KBM-7 (cell line): ENCODE data around the gene FAM193B.
A peak's percentile ranks its signal among the peaks of the same experiment; 100 is the strongest.

Source experiments
- DNase-seq: peaks from one replicate; pipeline ENCODE4 v3.0.0-alpha.2; 2015
- in situ Hi-C: fragments of 300-500 bp; cut with MboI; formaldehyde crosslinking; loops from 2 replicates; pipeline ENCODE4 v1.14.3; 2020; ENCODE audit warnings: low sequenced_read_pairs, low pct_unique_long_range_greater_than_20kb, mixed read lengths

The FAM193B gene

DNA sequence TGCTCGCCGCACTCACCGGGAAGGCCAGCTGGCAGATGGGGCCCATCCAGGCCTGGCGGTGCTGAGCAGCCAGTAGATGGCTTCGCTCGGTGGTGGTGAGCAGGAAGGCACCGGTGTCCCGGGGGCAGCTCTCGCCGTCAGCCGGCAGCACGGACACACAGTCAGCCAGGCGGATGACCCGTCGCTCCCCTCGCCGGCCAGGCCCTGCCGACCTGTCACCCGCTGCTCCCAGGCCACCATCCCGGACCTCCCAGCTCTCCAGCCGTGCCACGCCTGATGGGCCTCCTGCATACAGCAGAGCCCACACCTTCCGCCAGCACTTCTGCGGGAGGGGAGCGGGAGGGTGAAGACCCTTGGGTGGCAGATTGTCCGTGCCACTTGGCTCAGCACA is 46.1 kb downstream of the FAM193B start:
- in situ Hi-C loops, result no loop called here
- no peak for DNase-seq

GRCh38 chr5:177507596-177508220 is 46.7 kb downstream of the FAM193B start:
- DNase-seq, result peak; percentile 16
- in situ Hi-C loops, result no loop called here

- in situ Hi-C loops, result no loop called here
- peak; percentile 33 for DNase-seq
These were observed 47.2 kb downstream of the FAM193B start for GRCh38 chr5:177507165-177507564.

DNA sequence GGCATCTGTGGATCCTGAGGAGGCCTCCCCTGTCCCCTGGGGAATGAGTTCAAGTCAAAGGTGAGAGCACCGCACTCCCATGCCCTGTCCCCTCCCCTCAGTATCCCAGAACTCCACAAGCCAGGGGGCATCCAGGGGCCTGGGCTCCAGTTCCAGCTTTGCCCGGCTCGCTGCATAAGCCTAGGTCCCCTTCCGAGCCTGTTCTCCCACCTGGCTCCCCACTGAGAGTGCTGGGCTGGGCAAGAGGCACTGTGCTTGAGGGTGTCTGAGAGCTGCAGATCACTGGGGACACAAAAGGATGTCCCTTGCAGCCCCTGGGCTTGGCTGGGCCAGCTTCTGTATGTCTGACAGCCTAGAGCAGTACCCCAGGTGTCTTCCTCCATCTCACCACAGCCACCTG is 49.3 kb downstream of the FAM193B start:
- in situ Hi-C loops, result no loop called here
- no peak for DNase-seq

DNA sequence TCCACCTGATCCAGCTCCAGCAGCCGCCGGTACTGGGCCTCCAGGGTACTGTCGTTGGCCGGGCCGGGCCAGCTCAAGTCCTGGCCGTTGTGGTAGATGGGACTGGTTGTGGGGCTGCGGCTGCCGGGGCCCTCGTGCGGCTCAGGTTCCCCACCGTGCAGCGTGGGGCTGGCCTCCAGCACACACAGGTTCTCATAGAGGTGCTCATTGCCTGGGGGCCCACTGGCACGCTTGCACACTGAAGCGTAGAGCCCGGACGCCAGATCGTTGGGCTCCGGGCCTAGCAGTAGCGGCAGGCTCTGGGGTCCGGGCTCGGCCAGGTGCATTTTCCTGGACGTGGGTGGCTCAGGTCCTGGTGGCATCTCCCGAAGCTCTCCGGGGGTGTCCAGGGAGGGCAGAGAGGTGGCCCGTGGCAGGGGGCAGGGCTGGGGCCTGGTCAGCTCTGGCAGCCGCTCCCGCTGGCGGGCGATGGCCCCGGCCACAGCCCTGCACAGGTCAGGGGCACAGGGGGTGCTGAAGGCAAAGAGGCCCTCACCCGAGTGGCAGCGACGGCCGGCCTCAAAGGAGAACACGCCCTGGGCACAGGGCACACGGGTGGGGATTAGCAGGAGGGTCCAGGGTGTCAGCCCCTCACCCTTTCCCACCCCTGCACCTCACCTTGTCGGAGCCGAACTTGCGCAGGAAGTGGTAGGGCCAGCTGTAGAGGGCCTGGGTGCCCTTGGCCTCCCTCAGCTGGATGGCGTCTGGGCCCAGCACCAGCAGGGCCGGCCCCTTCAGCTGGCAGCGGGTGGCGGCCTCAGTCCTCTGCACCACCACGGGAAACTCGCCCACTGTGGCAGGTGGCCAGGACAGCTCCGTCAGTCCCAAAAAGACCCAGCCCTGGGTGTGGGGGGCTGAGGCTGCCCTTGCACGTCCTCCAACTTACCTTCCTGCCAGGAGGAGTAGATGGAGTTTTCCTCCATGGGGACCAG is 50.0 kb downstream of the FAM193B start:
- in situ Hi-C loops, result no loop called here
- DNase-seq, result no peak

DNA sequence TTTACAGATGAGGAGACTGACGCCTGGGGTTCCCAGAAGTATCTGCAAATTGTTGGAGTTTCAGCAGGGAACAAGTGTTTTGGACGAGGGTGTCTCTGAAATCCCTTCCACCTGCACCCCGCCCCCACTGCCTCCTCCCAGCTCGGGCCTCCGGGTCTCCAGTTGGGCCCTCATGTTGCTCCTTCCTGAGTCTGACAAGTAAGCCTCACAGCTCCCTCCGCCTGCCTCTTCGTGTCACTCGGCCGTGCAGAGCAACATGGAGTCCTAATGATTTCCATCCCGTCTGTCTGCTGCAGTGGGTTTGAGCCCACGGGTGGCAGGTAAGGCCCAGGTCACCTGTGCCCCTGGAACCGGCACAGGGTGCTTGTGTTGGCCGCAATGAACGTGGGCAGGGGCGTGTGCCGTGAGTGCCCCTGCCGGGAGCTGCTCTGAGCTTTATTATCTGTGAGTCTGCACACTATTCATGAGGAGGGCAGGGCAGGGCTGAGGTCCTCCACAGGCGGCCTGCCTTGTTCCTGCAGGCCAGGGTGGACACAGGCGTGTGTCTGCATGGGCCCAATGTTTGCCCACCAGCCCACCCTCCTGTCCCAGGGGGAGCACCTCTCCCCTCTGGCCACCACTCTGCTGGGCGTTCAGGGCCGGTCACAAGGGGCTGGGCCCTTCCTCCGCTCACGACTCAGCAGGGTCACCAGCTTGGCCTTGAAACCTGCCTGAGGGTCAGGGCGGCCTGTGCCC is 50.8 kb downstream of the FAM193B start:
- in situ Hi-C loops, result no loop called here
- DNase-seq, result no peak

DNA sequence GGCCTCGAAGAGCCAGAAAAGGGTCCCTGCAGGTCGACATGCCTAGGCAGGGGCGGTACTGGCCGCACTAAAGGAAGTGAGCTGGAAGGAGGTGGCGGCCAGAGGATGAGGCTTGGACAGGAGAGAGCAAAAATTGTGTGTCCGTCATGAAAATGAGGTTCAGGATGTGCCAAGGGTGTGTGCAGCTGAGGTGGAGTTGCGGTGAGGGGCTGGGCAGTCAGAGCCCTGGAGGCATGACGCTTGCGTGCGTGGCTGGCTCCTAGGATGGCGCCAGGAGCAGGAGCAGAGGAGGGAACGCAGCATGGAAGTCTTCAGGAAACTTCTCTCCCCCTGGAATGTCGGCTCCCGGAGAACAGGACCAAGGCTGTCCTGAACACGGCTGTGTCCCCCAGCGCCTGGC is 51.5 kb downstream of the FAM193B start:
- in situ Hi-C loops, result no loop called here

DNA sequence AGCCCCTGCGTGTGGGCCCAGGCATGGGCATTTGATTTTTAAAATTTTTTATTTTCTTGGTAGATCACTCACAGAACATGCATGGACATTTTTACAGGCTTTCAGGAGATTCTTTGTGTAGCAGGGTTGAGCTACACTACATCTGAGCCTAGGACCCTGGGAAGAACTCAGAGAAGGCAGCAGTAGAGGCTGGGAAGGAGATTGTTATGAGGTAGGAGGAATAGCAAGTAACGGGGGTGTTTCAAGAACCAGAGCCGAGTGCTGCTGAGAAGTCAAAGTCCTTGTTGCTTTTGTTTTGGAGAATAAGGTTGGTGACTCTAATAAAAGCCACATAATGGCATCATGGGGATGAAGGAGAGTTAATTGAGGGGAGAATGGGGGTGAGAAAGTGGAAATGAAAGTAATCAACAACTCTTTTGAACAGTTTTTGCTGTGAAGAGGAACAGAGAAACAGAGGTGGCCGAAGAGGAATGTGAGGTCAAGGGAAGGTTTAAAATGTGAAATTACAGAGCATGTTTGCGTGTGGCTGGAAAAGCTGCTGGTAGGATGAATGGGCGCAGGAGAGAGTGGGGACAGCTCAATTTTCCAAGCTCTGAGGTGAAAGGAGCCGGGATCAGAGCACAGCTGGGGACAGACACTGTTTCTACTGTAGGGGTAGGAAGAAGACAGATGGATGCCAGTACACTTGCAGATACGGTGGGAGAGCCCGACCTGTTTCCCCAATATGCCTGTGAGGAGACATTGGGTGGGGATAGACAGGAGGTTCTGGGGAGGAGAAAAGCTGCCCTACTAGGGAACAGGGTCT is 52.3 kb downstream of the FAM193B start:
- in situ Hi-C loops, result no loop called here
- DNase-seq, result no peak

More for the DNA sequence above, 51.5 kb downstream of the FAM193B start:
- no peak for DNase-seq

GRCh38 chr5:177500685-177501522 is 53.5 kb downstream of the FAM193B start:
- DNase-seq, result peak; percentile 78
- in situ Hi-C loops, result no loop called here

DNA sequence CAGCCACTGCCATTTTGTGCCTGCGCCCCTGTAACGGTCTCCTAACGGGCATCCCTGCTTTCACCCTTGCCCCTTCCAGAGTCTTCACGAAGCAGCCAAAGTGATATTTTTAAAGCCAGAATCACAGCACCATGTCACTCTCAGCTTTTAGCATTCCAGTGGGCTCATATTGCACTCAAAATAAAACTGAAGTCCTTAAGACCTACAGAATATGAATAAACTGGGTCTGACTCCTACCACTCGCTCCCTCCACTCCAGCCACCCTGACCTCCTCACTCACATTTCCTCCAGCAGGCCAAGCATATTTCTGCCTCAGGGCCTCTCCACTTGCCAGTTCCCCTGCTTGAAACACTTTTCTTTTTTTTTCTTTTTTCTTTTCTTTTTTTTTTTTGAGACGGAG is 54.5 kb downstream of the FAM193B start:
- in situ Hi-C loops, result no loop called here
- no peak for DNase-seq

DNA sequence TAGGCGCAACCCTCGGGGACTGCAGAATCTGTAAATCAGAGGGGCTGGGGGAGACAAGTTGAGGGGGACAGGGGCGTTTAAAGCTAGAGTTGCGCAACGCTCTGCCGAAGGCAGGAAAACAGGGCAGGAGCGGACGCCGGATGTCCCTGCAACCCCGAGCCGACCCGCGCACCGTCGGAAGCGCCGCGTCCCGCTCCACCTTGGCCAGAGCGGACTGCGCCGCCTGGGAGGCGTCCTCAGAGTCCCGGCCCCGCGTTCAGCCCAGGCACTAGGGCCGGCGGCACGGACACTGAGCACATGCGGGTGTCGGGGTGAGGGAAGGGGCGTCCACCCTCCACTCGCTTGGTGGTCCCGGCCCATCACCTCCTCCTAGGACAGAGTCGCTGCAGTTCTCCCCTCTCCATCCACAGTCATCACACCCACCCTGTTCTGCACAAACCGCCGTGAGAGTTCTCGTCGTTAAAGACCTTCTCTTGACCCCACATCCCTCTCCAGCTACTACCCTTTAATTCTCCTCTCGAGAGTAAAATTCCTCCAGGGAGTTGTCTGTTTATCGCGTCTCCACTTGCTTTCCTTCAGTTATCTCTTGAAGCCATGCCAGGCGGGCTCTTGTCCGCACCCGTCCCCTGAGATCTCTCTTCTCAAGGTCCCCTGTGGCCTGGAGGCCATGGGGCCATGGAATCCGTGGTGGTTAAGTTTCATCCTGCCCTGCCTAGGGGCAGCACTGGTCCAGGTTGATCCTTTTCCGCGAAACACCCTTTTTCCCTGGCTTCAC is 56.2 kb downstream of the FAM193B start:
- in situ Hi-C loops, result no loop called here
- DNase-seq, result no peak

DNA sequence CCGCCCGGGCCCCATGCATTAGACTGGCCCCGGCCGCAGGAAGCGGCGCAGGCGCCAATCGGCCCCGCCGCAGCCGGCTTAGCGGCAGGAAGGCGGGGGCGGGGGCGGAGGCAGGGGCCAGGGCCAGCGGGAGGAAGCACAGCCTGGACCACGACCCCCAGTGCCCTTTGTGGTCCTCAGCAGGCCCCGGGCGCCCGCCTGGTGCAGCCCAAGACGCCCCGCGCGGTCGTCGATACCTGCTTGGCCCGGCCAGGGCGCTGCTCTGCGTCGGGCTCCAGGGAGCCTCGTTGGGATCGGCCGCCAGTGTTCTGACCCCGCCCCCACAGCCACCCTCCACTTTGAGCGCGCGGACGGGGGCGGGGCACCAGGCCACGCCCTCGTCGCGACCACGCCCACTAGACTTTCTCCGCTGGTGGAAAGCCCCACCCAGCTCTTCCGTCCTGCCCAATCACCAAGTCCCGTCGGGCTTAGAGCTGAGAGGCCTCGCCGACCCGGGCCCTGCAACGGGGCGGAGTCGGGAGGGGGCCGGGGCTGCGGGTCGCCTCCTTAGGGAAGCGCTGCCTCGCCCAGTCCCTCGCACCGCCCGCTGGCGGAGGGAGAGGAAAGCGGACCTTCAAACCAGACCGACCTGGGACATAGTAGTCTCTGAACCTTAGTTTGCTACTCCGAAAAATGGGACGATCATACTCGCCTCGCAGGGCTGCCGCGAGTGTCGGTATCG is 56.9 kb downstream of the FAM193B start, which contains the start of gene PDLIM7:
PDLIM7 (minus strand) TSS at position 313 of the 721 bp plus-strand sequence. CDS start 1,092 bp downstream, outside the sequence.
- peak; percentile 100 for DNase-seq
- in situ Hi-C loops, result no loop called here

DNA sequence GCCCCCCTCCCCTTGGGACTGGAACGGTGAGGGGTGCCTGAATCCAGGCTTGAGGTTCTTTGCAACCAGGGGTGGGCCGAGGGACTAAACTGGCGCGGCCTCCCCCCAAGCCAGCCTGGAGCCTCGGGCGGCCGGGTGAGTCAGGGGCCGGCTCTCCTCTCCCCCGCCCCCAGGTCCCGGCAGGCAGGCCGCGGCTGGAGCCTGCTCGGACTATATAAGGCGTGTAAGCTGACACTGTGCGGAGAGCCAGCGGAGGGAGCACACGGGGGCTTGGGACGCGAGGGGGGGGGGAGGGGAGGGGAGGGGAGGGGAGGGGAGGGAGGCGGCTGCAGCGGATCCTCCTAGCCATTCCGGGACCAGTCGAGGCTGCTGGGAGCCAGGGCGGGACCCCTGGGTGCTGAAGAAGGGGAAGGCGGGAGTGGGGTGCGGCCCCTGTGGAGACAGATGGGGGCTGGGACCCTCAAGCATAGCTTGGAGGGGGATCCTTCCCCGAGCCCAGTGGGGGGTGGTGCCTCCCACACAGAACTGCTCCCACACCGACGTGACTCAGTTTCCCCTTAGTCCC is 57.6 kb downstream of the FAM193B start:
- in situ Hi-C loops, result no loop called here
- peak; percentile 55 for DNase-seq

GRCh38 chr5:177496070-177496726 is 58.2 kb downstream of the FAM193B start:
- in situ Hi-C loops, result no loop called here
- DNase-seq, result no peak

GRCh38 chr5:177495243-177496060 is 58.9 kb downstream of the FAM193B start:
- in situ Hi-C loops, result no loop called here

More at GRCh38 chr5:177495243-177496060, 58.9 kb downstream of the FAM193B start:
- no peak for DNase-seq
